Measurements from ENCODE around the gene LILRB2. TPM values are rescaled to one million over a fixed set of nuclear protein-coding genes. Genes with fewer than 3 reads are reported as not detected.
"Not testable (repeated sequence)": the region's sequence is repeated elsewhere in the genome, so short reads cannot be mapped to it uniquely, and the experiment has no call there.

The LILRB2 gene
- total and polyA plus RNA-seq, 2 donors (not counting 3 experiments of a cell fraction or from before 2014, with no cell fraction given), result not detected

DNA sequence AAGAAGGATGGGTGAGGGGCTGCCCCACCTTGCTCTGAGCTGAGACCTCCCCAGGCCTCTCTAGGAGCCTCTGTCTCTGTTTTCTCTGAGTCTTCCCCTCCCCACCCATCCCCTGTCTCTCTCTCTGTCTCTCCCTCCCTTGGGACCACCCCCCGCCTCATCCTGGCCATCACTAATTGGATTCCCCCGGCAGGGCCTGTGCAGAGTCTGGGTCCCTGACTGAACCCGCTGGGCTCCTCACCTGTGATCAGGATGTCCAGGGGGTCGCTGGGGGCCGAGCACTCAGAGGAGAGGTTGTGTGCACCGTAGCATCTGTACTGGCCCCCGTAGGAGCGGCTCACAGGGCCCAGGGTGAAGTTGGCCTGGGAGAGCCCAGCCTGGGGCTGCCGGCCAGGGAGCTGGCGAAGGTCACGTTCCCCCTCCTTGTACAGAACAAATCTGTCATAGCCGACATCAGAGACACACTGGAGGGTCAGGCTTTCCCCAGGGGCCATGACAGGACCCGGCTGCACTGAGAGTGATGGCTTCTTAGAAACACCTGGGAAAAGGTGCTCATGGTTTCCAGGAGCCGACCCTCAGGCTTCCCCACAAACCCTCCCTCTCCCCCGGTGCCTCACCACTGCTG, 2.2 kb downstream of the LILRB2 start:
- H4K20me1 ChIP-seq (replicated peaks; ENCODE audit: control insufficient read depth, extremely low read depth, insufficient read depth, low read length); H3K9me1 ChIP-seq (replicated peaks; ENCODE audit: control insufficient read depth, extremely low read depth, insufficient read depth, low read length); H2AFZ ChIP-seq (ENCODE audit: low read depth, low read length); POLR2A ChIA-PET; H3K4me2 ChIP-seq (ENCODE audit: insufficient read depth, low read length); H3K4me3 ChIP-seq (replicated peaks in 1 of 3; ENCODE audit: insufficient read depth in 1 of 3, low read depth in 1 of 3, low read length in 3 of 3); H3K4me1 ChIP-seq (ENCODE audit: control insufficient read depth, extremely low read depth, insufficient read depth, low read length); DNase-seq (ENCODE audit: low read depth, low spot score); BruUV-seq (replicated peaks); H3K9ac ChIP-seq (replicated peaks; ENCODE audit: extremely low read depth, insufficient read depth, low read length); H3K27me3 ChIP-seq (ENCODE audit: control insufficient read depth in 2 of 2, insufficient read depth in 2 of 2, low read length in 2 of 2); H3K36me3 ChIP-seq (ENCODE audit: control insufficient read depth in 2 of 2, extremely low read depth in 1 of 2, insufficient read depth in 2 of 2, low read length in 2 of 2); dilution Hi-C loops (cut with MboI; ENCODE audit: extremely low pct_ligation_motif_present, low sequenced_read_pairs); FAIRE-seq; H3K79me2 ChIP-seq (ENCODE audit: control insufficient read depth, insufficient read depth, low read length); H3K27ac ChIP-seq (ENCODE audit: insufficient read depth, low read depth, low read length); intact Hi-C loops (cut with micrococcal nuclease); H3K9me3 ChIP-seq (replicated peaks; ENCODE audit: control insufficient read depth, insufficient read depth, low read length): not testable (repeated sequence)
- CTCF ChIA-PET, result interaction anchor here (2.2 kb wide), 1 partner anchor 13 kb away, joined by 7 read pairs; no protein-coding TSS in a partner anchor

DNA sequence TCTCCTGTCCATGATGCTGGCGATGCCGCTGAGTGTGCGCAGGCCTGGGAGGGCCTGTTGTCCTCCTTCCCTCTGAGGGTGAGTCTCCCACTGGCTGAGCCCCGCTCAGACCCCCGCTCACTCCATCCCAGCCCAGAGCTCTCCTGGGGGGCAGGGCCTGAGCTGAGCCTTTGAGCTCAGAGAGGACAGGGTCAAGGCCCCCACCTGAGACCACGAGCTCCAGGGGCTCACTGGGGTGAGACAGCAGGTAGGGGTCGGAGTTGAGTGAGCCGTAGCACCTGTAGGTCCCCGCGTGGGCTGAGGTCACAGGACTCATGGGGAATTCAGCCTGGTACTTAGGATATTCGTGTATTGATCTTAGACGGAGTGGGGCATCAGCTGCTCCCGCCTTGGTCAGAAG, 2.9 kb downstream of the LILRB2 start:
- dilution Hi-C loops (cut with MboI; ENCODE audit: extremely low pct_ligation_motif_present, low sequenced_read_pairs); H2AFZ ChIP-seq (ENCODE audit: low read depth, low read length); H4K20me1 ChIP-seq (replicated peaks; ENCODE audit: control insufficient read depth, extremely low read depth, insufficient read depth, low read length); H3K36me3 ChIP-seq (ENCODE audit: control insufficient read depth in 2 of 2, extremely low read depth in 1 of 2, insufficient read depth in 2 of 2, low read length in 2 of 2); H3K9me3 ChIP-seq (replicated peaks; ENCODE audit: control insufficient read depth, insufficient read depth, low read length); H3K27ac ChIP-seq (ENCODE audit: insufficient read depth, low read depth, low read length); H3K9ac ChIP-seq (replicated peaks; ENCODE audit: extremely low read depth, insufficient read depth, low read length); POLR2A ChIA-PET; H3K4me2 ChIP-seq (ENCODE audit: insufficient read depth, low read length); H3K4me3 ChIP-seq (replicated peaks in 1 of 3; ENCODE audit: insufficient read depth in 1 of 3, low read depth in 1 of 3, low read length in 3 of 3); H3K79me2 ChIP-seq (ENCODE audit: control insufficient read depth, insufficient read depth, low read length); BruUV-seq (replicated peaks); H3K9me1 ChIP-seq (replicated peaks; ENCODE audit: control insufficient read depth, extremely low read depth, insufficient read depth, low read length); FAIRE-seq; DNase-seq (ENCODE audit: low read depth, low spot score); intact Hi-C loops (cut with micrococcal nuclease); H3K27me3 ChIP-seq (ENCODE audit: control insufficient read depth in 2 of 2, insufficient read depth in 2 of 2, low read length in 2 of 2); H3K4me1 ChIP-seq (ENCODE audit: control insufficient read depth, extremely low read depth, insufficient read depth, low read length): not testable (repeated sequence)
- CTCF ChIA-PET, result interaction anchor here (2.2 kb wide), 1 partner anchor 12 kb away, joined by 7 read pairs; no protein-coding TSS in a partner anchor

DNA sequence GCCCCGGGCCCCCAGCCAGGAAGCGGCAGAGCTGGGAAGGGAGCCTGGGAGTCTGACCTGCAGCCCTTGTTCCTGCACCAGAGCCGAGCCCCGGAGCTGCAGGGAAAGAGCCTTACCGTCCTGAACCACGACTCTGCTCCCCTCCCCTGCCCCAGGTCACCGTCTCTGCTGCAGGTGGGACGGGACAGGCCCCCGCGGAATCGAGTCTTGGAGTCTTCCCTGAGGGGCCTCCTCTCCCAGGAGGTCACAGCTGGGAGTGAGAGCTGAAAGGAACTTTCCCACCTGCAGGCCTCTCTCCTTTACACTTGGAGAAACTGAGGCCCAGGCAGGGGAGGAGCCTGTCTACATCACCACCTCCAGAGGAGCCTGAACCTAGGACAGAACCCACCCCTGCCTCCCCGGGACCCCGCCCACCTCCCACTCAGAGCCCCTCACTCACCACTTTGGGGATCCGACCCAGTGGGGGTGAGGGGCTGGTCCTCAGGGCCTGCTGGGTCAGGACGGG, 3.7 kb downstream of the LILRB2 start:
- H3K9me1 ChIP-seq (replicated peaks; ENCODE audit: control insufficient read depth, extremely low read depth, insufficient read depth, low read length); H3K9ac ChIP-seq (replicated peaks; ENCODE audit: extremely low read depth, insufficient read depth, low read length); H3K27ac ChIP-seq (ENCODE audit: insufficient read depth, low read depth, low read length); H3K9me3 ChIP-seq (replicated peaks; ENCODE audit: control insufficient read depth, insufficient read depth, low read length); dilution Hi-C loops (cut with MboI; ENCODE audit: extremely low pct_ligation_motif_present, low sequenced_read_pairs); H3K4me1 ChIP-seq (ENCODE audit: control insufficient read depth, extremely low read depth, insufficient read depth, low read length); H3K4me2 ChIP-seq (ENCODE audit: insufficient read depth, low read length); H3K36me3 ChIP-seq (ENCODE audit: control insufficient read depth in 2 of 2, extremely low read depth in 1 of 2, insufficient read depth in 2 of 2, low read length in 2 of 2); DNase-seq (ENCODE audit: low read depth, low spot score); BruUV-seq (replicated peaks); H3K27me3 ChIP-seq (ENCODE audit: control insufficient read depth in 2 of 2, insufficient read depth in 2 of 2, low read length in 2 of 2); H3K4me3 ChIP-seq (replicated peaks in 1 of 3; ENCODE audit: insufficient read depth in 1 of 3, low read depth in 1 of 3, low read length in 3 of 3); H4K20me1 ChIP-seq (replicated peaks; ENCODE audit: control insufficient read depth, extremely low read depth, insufficient read depth, low read length); intact Hi-C loops (cut with micrococcal nuclease); FAIRE-seq; H2AFZ ChIP-seq (ENCODE audit: low read depth, low read length); H3K79me2 ChIP-seq (ENCODE audit: control insufficient read depth, insufficient read depth, low read length); POLR2A ChIA-PET: not testable (repeated sequence)
- CTCF ChIA-PET, result interaction anchor here (2.2 kb wide), 1 partner anchor 11 kb away, joined by 7 read pairs; no protein-coding TSS in a partner anchor

Measured in endothelial cell of umbilical vein (primary cell).